Activated CD4-positive, alpha-beta T cell treated with anti-CD3 and anti-CD28 coated beads for 48 hours (primary cell): ENCODE measurements around the gene ATP6V1G1.
A peak's percentile ranks its signal among the peaks of the same experiment; 100 is the strongest.

ENCODE experiments used
- DNase-seq: peaks from one replicate; pipeline ENCODE4 v3.0.0-alpha.2; 2020

Gene ATP6V1G1

GRCh38 chr9:114613087-114613486 is 25.5 kb downstream of the ATP6V1G1 start:
- DNase-seq: no peak

- DNase-seq: no peak
Measured at GRCh38 chr9:114613919-114614318, 26.4 kb downstream of the ATP6V1G1 start.

GRCh38 chr9:114614373-114614772 is 26.8 kb downstream of the ATP6V1G1 start:
- no peak for DNase-seq

- DNase-seq: peak; percentile 12
Measured at GRCh38 chr9:114616684-114617520, 29.3 kb downstream of the ATP6V1G1 start.

GRCh38 chr9:114619191-114619761 is 31.7 kb downstream of the ATP6V1G1 start:
- peak; percentile 11 for DNase-seq

- DNase-seq: no peak
Measured at GRCh38 chr9:114621561-114621960, 34.0 kb downstream of the ATP6V1G1 start.

- DNase-seq: no peak
Measured at GRCh38 chr9:114621975-114622609, 34.5 kb downstream of the ATP6V1G1 start.

- DNase-seq: no peak
Measured at GRCh38 chr9:114624677-114625076, 37.1 kb downstream of the ATP6V1G1 start.

GRCh38 chr9:114626415-114627020 is 38.9 kb downstream of the ATP6V1G1 start:
- no peak for DNase-seq

GRCh38 chr9:114627553-114627952 is 40.0 kb downstream of the ATP6V1G1 start:
- DNase-seq: no peak

GRCh38 chr9:114629563-114630090 is 42.1 kb downstream of the ATP6V1G1 start:
- no peak for DNase-seq

- DNase-seq: no peak
Measured at GRCh38 chr9:114631166-114631565, 43.6 kb downstream of the ATP6V1G1 start.

GRCh38 chr9:114633438-114634089 is 46.0 kb downstream of the ATP6V1G1 start:
- DNase-seq: no peak

- no peak for DNase-seq
Measured at GRCh38 chr9:114634387-114634786, 46.8 kb downstream of the ATP6V1G1 start.

GRCh38 chr9:114638404-114638803 is 50.8 kb downstream of the ATP6V1G1 start:
- DNase-seq: no peak

- DNase-seq: no peak
Measured at GRCh38 chr9:114641967-114642366, 54.4 kb downstream of the ATP6V1G1 start.

GRCh38 chr9:114643001-114643400 is 55.4 kb downstream of the ATP6V1G1 start:
- DNase-seq: no peak

- no peak for DNase-seq
Measured at GRCh38 chr9:114643896-114644295, 56.3 kb downstream of the ATP6V1G1 start.
